Measurements from ENCODE around the gene BNIP5. TPM values are rescaled to one million over a fixed set of nuclear protein-coding genes. Genes with fewer than 3 reads are reported as not detected.

Gene BNIP5
- polyA plus RNA-seq, 4 donors: 2.6 to 26.7 (median 13.2) TPM

DNA sequence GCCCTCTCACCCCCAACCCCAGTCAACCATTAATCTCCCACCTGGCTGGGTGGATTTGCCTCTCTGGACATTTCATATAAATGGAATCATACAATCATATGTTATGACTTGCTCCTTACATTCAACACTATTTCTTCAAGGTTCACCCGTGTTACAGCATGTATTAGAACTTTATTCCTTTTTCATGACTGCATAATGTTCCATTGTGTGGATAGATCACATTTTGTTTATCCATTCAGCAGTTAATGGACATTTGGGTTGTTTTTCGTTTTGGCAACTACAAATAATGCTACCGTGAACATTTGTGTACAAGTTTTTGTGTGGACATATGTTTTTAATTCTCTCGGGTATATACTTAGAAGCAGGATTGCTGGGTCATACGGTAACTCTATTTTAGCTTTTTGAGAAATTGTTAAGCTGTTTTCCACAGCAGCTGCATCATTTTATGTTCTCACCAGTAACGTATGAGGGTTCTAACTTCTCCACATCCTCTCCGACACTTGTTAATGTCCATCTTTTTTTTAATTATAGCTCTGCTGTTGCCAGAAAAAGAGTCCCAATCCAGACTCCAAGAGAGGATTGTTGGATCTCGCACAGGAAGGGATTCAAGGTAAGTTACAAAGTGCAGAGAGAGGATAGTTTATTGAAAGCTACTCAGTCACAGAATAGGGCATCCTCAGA is 15.9 kb upstream of the BNIP5 start:
- WGBS, 3 donors: 91 to 95% (median 92%) methylated on average over 8 of the region's 8 CpGs
- H3K27ac ChIP-seq (ENCODE audit: low read depth in 1 of 3, low read length in 2 of 3): no peak overlapping the region
- H3K27me3 ChIP-seq (ENCODE audit: control insufficient read depth in 3 of 3, insufficient read depth in 3 of 3, low read length in 3 of 3): no peaks in the 10 kb centered on the region
- DNase-seq (no peak), FAIRE-seq (no peak)
- H3K4me3 ChIP-seq (ENCODE audit: low read depth in 1 of 3, low read length in 3 of 3): no peak overlapping the region
- peaks cover 6 to 42% (median 13%) of the 10 kb centered on the region in 3 donors for H3K4me1 ChIP-seq (ENCODE audit: control insufficient read depth in 3 of 3, insufficient read depth in 2 of 3, low read depth in 1 of 3, low read length in 2 of 3)
- no peaks in the 10 kb centered on the region for H3K36me3 ChIP-seq (ENCODE audit: control insufficient read depth in 3 of 3, insufficient read depth in 2 of 3, low read depth in 1 of 3, low read length in 3 of 3)
- H3K9me3 ChIP-seq (ENCODE audit: control insufficient read depth in 2 of 2, insufficient read depth in 1 of 2, low read depth in 1 of 2, low read length in 1 of 2): no peaks in the 10 kb centered on the region

DNA sequence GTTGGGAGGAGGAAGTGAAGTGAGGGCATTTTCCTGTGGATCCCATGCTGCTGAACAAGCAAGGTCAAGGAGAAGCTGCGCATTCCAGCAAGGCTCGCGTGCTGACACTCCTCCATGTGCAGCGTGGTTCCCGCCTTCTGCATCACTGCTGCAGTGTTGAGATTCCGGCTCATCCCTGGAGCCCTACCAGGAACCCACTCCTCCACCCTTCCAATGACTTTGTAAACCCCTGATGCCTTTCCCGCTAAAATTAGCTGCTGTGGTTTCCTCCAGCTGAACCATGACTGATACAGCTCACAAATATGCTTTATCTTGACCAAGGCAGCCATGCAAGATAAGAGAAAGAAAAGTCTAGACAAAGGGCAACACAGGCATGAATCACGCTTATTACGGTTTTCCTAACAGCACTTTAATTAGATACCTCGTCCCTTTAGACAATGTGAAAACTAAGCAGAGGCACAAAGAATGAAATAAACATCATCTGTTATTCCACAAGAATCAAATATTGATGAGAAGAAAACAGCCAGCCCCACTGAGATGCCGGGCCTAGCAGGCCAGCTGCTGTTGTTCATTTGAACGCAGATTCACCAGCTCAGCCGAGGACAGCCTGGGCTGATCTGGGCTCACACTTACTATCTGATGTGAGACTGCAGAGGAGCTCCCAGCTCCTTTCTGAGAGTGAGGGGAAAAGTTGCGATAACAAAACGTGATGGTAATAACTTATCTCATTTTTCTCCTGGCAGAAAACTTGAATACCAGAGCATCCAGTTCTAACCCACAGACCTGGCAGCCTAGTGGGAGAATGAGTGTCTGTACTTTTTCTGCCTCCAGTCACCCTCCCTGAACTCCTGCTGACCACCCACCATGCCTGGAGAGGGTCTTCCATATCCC is 14.2 kb upstream of the BNIP5 start:
- 26 to 46% (median 37%) methylated on average over 15 of the region's 15 CpGs for WGBS, 3 donors
- H3K9me3 ChIP-seq (ENCODE audit: control insufficient read depth in 2 of 2, insufficient read depth in 1 of 2, low read depth in 1 of 2, low read length in 1 of 2): no peaks in the 10 kb centered on the region
- no peaks in the 10 kb centered on the region for H3K36me3 ChIP-seq (ENCODE audit: control insufficient read depth in 3 of 3, insufficient read depth in 2 of 3, low read depth in 1 of 3, low read length in 3 of 3)
- H3K27ac ChIP-seq (ENCODE audit: low read depth in 1 of 3, low read length in 2 of 3): peak overlapping the region; percentile 50 to 83 (median 60)
- no peaks in the 10 kb centered on the region for H3K27me3 ChIP-seq (ENCODE audit: control insufficient read depth in 3 of 3, insufficient read depth in 3 of 3, low read length in 3 of 3)
- peak; percentile 78 to 88 for DNase-seq
- H3K4me3 ChIP-seq (ENCODE audit: low read depth in 1 of 3, low read length in 3 of 3): no peak overlapping the region
- FAIRE-seq: no peak
- peaks cover 6 to 53% (median 13%) of the 10 kb centered on the region in 3 donors for H3K4me1 ChIP-seq (ENCODE audit: control insufficient read depth in 3 of 3, insufficient read depth in 2 of 3, low read depth in 1 of 3, low read length in 2 of 3)

DNA sequence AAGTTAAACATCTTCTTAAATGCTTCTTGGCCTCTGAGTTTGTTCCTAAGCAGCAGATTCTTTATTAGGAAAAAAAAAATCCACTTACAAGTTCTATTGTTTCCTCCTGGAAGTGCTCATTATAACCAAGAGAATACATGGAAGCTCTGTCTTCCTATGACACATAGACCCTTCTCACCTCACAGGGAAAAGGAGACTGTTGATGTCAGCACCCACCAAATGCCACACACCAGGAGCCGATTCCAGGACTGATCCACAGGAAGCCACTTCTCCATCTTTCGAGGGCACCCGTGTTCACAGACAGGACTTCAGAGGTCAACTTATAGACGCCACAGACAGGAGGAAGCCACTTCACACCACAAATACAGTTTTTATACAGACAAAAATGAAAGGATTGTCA is 13.4 kb upstream of the BNIP5 start:
- H3K27ac ChIP-seq (ENCODE audit: low read depth in 1 of 3, low read length in 2 of 3): peak overlapping the region in 2 of 3 donors; percentile 50 to 83
- DNase-seq (no peak), FAIRE-seq (no peak)
- 65 to 75% (median 65%) methylated on average over 4 of the region's 4 CpGs for WGBS, 3 donors
- H3K36me3 ChIP-seq (ENCODE audit: control insufficient read depth in 3 of 3, insufficient read depth in 2 of 3, low read depth in 1 of 3, low read length in 3 of 3): no peaks in the 10 kb centered on the region
- peaks cover 6 to 53% (median 13%) of the 10 kb centered on the region in 3 donors for H3K4me1 ChIP-seq (ENCODE audit: control insufficient read depth in 3 of 3, insufficient read depth in 2 of 3, low read depth in 1 of 3, low read length in 2 of 3)
- H3K9me3 ChIP-seq (ENCODE audit: control insufficient read depth in 2 of 2, insufficient read depth in 1 of 2, low read depth in 1 of 2, low read length in 1 of 2): no peaks in the 10 kb centered on the region
- no peaks in the 10 kb centered on the region for H3K27me3 ChIP-seq (ENCODE audit: control insufficient read depth in 3 of 3, insufficient read depth in 3 of 3, low read length in 3 of 3)
- H3K4me3 ChIP-seq (ENCODE audit: low read depth in 1 of 3, low read length in 3 of 3): no peak overlapping the region

DNA sequence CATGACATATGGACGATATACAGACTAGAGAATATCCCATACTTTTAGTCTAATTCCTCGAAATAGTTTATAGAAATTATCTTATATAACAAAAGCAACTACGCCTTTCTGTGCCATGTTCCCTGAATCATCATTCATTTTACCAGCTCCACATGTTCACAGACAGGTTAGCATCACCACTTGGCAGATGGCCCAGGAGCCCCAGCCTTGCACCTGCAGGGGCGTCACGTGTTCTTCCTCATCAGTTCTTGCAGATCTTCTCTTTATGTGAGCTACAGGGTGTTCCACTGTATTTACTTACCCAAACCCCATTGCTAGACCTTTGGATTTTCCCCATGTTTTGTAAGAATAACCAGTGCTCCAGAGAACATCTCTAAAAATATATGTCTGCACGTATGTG is 12.6 kb upstream of the BNIP5 start:
- no peak for FAIRE-seq
- H3K4me3 ChIP-seq (ENCODE audit: low read depth in 1 of 3, low read length in 3 of 3): no peak overlapping the region
- no peaks in the 10 kb centered on the region for H3K36me3 ChIP-seq (ENCODE audit: control insufficient read depth in 3 of 3, insufficient read depth in 2 of 3, low read depth in 1 of 3, low read length in 3 of 3)
- H3K27ac ChIP-seq (ENCODE audit: low read depth in 1 of 3, low read length in 2 of 3): peak overlapping the region in 1 of 3 donors; percentile 83
- H3K27me3 ChIP-seq (ENCODE audit: control insufficient read depth in 3 of 3, insufficient read depth in 3 of 3, low read length in 3 of 3): no peaks in the 10 kb centered on the region
- peaks cover 6 to 53% (median 13%) of the 10 kb centered on the region in 3 donors for H3K4me1 ChIP-seq (ENCODE audit: control insufficient read depth in 3 of 3, insufficient read depth in 2 of 3, low read depth in 1 of 3, low read length in 2 of 3)
- DNase-seq: peak; percentile 74 to 90
- 19 to 54% (median 38%) methylated on average over 6 of the region's 6 CpGs for WGBS, 3 donors
- H3K9me3 ChIP-seq (ENCODE audit: control insufficient read depth in 2 of 2, insufficient read depth in 1 of 2, low read depth in 1 of 2, low read length in 1 of 2): no peaks in the 10 kb centered on the region

DNA sequence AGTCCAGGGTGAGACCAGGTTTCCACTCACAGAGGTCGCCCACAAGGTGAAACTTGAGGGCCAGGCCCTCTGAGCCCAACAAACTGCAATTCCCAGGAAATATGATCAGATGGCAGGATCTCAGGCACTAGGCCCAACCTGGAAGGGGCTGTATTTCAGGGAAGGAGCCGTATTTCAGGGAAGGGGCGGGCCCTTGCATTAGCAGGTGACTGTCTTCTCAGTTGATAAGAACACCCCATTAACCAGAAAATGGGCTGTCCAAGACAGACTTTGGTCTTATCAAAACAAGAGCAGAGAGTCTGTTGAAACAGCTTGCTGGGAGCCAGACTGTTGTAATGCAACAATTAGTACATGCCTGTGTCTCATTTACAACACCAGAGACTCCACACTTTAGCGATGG is 10.9 kb upstream of the BNIP5 start:
- FAIRE-seq: no peak
- no peaks in the 10 kb centered on the region for H3K36me3 ChIP-seq (ENCODE audit: control insufficient read depth in 3 of 3, insufficient read depth in 2 of 3, low read depth in 1 of 3, low read length in 3 of 3)
- H3K27me3 ChIP-seq (ENCODE audit: control insufficient read depth in 3 of 3, insufficient read depth in 3 of 3, low read length in 3 of 3): no peaks in the 10 kb centered on the region
- peaks cover 6 to 53% (median 13%) of the 10 kb centered on the region in 3 donors for H3K4me1 ChIP-seq (ENCODE audit: control insufficient read depth in 3 of 3, insufficient read depth in 2 of 3, low read depth in 1 of 3, low read length in 2 of 3)
- H3K9me3 ChIP-seq (ENCODE audit: control insufficient read depth in 2 of 2, insufficient read depth in 1 of 2, low read depth in 1 of 2, low read length in 1 of 2): no peaks in the 10 kb centered on the region
- peak; percentile 89 to 90 for DNase-seq
- 38 to 67% (median 44%) methylated on average over 4 of the region's 4 CpGs for WGBS, 3 donors
- no peak overlapping the region for H3K4me3 ChIP-seq (ENCODE audit: low read depth in 1 of 3, low read length in 3 of 3)
- peak overlapping the region; percentile 58 to 70 (median 70) for H3K27ac ChIP-seq (ENCODE audit: low read depth in 1 of 3, low read length in 2 of 3)

DNA sequence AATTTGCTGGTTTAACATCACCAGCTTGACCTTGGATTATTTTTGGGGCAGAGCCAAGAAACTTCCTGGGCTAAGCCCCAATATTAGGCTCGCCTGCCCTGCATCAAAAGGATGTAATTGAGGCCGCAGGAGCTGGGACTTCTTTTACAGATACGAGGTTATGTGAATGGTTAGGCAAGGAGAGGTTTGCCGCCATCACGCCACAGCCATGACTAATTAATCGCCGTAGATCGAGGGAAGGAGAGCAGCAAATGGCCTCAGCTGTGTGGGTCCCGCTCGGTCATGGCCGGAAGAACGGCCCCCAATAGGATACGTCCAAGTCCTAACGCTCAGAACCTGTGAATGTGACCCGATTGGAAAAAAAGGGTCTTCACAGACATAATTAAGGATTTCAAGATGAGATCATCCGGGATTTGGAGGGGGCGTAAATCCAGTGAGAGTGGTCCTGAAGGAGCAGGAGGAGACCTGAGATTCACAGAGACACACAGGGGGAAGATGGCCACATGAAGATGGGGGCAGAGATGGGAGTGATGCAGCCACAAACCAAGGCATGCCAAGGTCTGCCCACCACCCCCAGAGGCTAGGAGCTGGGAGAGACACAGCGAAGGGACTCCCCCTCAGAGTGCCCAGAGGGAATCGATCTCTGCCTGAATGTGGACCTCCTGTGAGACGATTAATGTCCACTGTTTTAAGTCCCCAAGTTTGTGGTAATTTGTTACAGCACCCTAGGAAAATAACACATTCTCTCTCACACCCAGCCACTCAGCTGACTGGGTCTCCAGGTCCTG is 10.0 kb upstream of the BNIP5 start:
- peaks cover 6 to 49% (median 11%) of the 10 kb centered on the region in 3 donors for H3K4me1 ChIP-seq (ENCODE audit: control insufficient read depth in 3 of 3, insufficient read depth in 2 of 3, low read depth in 1 of 3, low read length in 2 of 3)
- H3K36me3 ChIP-seq (ENCODE audit: control insufficient read depth in 3 of 3, insufficient read depth in 2 of 3, low read depth in 1 of 3, low read length in 3 of 3): no peaks in the 10 kb centered on the region
- H3K27me3 ChIP-seq (ENCODE audit: control insufficient read depth in 3 of 3, insufficient read depth in 3 of 3, low read length in 3 of 3): no peaks in the 10 kb centered on the region
- H3K27ac ChIP-seq (ENCODE audit: low read depth in 1 of 3, low read length in 2 of 3): peak overlapping the region in 2 of 3 donors; percentile 36 to 70
- no peak for FAIRE-seq
- no peak overlapping the region for H3K4me3 ChIP-seq (ENCODE audit: low read depth in 1 of 3, low read length in 3 of 3)
- no peaks in the 10 kb centered on the region for H3K9me3 ChIP-seq (ENCODE audit: control insufficient read depth in 2 of 2, insufficient read depth in 1 of 2, low read depth in 1 of 2, low read length in 1 of 2)
- no peak for DNase-seq
- whole genome bisulfite sequencing, 3 donors: 91 to 95% (median 91%) methylated on average over 20 of the region's 20 CpGs

DNA sequence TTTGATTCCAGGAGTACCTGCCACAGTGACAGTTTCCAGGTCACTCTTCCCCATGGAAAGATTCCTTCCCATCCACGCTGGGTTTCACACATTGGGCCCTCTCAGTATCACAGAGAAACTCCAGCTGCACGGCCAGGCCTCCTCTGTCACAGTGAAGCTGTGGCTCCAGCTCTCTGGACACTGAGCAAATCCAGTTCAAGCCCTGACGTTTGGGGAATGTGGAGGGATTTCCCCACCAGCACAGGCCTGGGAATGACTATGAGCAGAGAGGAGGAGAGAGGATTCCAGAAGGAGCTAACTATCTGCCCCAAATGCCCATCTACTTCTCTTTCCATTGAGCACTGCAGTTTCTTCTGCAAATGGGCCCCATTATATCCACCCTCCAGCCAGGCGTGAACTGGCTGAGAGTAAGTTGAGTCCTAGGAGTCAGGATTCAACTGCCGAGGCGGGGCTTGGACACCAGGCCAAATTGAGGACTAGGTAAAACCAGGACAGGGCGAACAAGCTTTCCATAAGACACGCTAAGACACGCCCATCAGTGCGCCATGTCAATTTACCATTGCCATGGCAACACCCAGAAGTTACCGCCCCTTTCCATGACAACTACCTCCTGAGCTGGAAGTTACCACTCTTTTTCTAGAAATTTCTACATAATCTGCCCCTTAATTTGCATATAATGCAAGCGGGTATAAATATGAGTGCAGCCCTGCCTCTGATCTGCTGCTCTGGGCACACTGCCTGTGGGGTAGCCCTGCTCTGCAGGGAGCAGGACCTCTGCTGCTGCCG is 9.2 kb upstream of the BNIP5 start:
- Histone ChIP-seq H3K4me3 (ENCODE audit: low read depth in 1 of 3, low read length in 3 of 3) (no peak overlapping the region), H3K9me3 (ENCODE audit: control insufficient read depth in 2 of 2, insufficient read depth in 1 of 2, low read depth in 1 of 2, low read length in 1 of 2) (no peaks in the 10 kb centered on the region), H3K27ac (ENCODE audit: low read depth in 1 of 3, low read length in 2 of 3) (no peak overlapping the region), H3K36me3 (ENCODE audit: control insufficient read depth in 3 of 3, insufficient read depth in 2 of 3, low read depth in 1 of 3, low read length in 3 of 3) (no peaks in the 10 kb centered on the region), H3K27me3 (ENCODE audit: control insufficient read depth in 3 of 3, insufficient read depth in 3 of 3, low read length in 3 of 3) (no peaks in the 10 kb centered on the region), H3K4me1 (ENCODE audit: control insufficient read depth in 3 of 3, insufficient read depth in 2 of 3, low read depth in 1 of 3, low read length in 2 of 3) (peaks cover 6 to 42% (median 8%) of the 10 kb centered on the region in 3 donors)
- 85 to 88% (median 85%) methylated on average over 13 of the region's 13 CpGs for WGBS, 3 donors
- FAIRE-seq (no peak), DNase-seq (no peak)
